Kidney (tissue), 14 donors: ENCODE measurements around the gene HOXB3. TPM values are rescaled to one million over a fixed set of nuclear protein-coding genes. Genes with fewer than 3 reads are reported as not detected.

ENCODE experiments used
- DNase-seq, 5 donors: peaks; one replicate each; pipeline ENCODE4 v3.0.0-alpha.2; 2013 to 2020
- FAIRE-seq: peaks from 2 replicates; lab custom pipeline; 2012; peaks lifted over from hg19 to GRCh38; lab: Jason Lieb, UNC
- H3K27ac ChIP-seq, 2 donors: one replicate each; pipeline ENCODE4 v1.7.0; 2013; ENCODE audit warnings: low read depth in 2 of 2, low read length in 2 of 2, inconsistent platforms in 1 of 2
- H3K27me3 ChIP-seq: one replicate; pipeline ENCODE4 v1.7.1; 2013; ENCODE audit warnings: low read length, inconsistent platforms; ENCODE audit not compliant: control insufficient read depth, insufficient read depth
- H3K36me3 ChIP-seq, 3 donors: one replicate each; pipeline versions ENCODE4 v1.7.0 to v1.7.1; 2013; ENCODE audit warnings: low read length in 3 of 3, control low read depth in 1 of 3, inconsistent platforms in 1 of 3; ENCODE audit not compliant: insufficient read depth in 3 of 3, control insufficient read depth in 2 of 3
- H3K4me1 ChIP-seq, 3 donors: one replicate each; pipeline versions ENCODE4 v1.7.0 to v1.7.1; 2013; ENCODE audit warnings: low read length in 3 of 3, inconsistent platforms in 1 of 3, low read depth in 1 of 3; ENCODE audit not compliant: control insufficient read depth in 2 of 3, insufficient read depth in 2 of 3
- H3K4me3 ChIP-seq, 3 donors: one replicate each; pipeline versions ENCODE4 v1.7.0 to v1.8.1; 2013; ENCODE audit warnings: low read length in 3 of 3, control low read depth in 1 of 3, inconsistent platforms in 1 of 3
- H3K9ac ChIP-seq, 3 donors: one replicate each; pipeline versions ENCODE4 v1.7.0 to v1.7.1; 2013; ENCODE audit warnings: low read length in 3 of 3, control low read depth in 1 of 3, inconsistent platforms in 1 of 3
- H3K9me3 ChIP-seq, 3 donors: one replicate each; pipeline versions ENCODE4 v1.7.0 to v1.7.1; 2013; ENCODE audit warnings: low read length in 3 of 3, control low read depth in 1 of 3, inconsistent platforms in 1 of 3; ENCODE audit not compliant: control insufficient read depth in 2 of 3, insufficient read depth in 1 of 3
- CTCF ChIP-seq: IDR thresholded peaks from 3 replicates; pipeline ENCODE4 v1.5.1; 2012; ENCODE audit warnings: mild to moderate bottlenecking, moderate library complexity, borderline replicate concordance; ENCODE audit not compliant: insufficient read depth; ENCODE audit errors: extremely low read depth
- intact Hi-C: fragments of 100-400 bp; cut with DNase I; formaldehyde crosslinking; loops from one replicate; pipeline ENCODE4 v1.11.1; 2022
- polyA plus RNA-seq: library from polyadenylated mRNA; stranded (reverse); fragments of 350-450 nt; fragmentation: Illumina TruSeq; extraction: RNeasy Lipid Tissue Mini Kit (QIAGEN cat#74804); gene quantifications from one replicate; pipeline ENCODE4 v1.2.3, GENCODE V29; 2014; ENCODE audit warnings: low read depth, low replicate concordance; ENCODE audit not compliant: insufficient read depth
- total RNA-seq: library from RNA; stranded (reverse); fragmentation: NEBNext Ultra II Directional; extraction: Animal tissue kit (Norgen Biotek cat#: 25700); gene quantifications from one replicate; pipeline ENCODE4 v1.2.1, GENCODE V29; 2021
- donor health status: control.
- donor health status: control.
- donor health status: control.
- donor health status: control.
- donor health status: control.
- donor health status: DM: yes; HTN: yes; CAD: no.
- donor health status: Normal renal cell carcinoma (clear cell type).

Gene HOXB3
- total and polyA plus RNA-seq, 2 donors from 2014 or later = 12.1 to 99.0 TPM

DNA sequence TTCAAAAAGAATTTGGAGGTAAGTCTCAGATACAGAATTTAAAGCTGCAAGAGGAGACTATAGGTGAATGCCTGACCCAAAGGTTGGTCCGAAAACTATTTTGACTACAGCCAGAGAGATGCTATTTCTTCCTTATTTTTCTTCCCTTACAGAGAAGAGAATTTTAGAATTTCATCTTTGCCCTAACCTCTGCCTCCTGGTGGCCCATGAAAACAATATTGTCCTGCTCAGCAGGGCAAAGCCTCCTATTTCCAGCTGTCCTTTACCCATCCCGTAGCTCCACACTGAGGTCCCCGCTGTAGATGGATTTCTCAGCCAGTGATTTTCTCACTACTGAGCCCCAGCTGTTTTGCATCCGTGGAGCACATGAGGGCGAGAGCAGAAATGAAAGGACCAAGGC, 83.8 kb downstream of the HOXB3 start:
- Histone ChIP-seq H3K27me3 (no peaks in the 10 kb centered on the region), H3K4me1 (no peaks in the 10 kb centered on the region), H3K9me3 (no peaks in the 10 kb centered on the region), H3K9ac (no peak overlapping the region), H3K36me3 (no peaks in the 10 kb centered on the region), H3K27ac (no peak overlapping the region), H3K4me3 (no peak overlapping the region)
- FAIRE-seq (no peak), DNase-seq (no peak)
- TF ChIP-seq CTCF = no peak
- intact Hi-C loops = no loop called here

GRCh38 chr17:48505788-48506187, 84.3 kb downstream of the HOXB3 start:
- Histone ChIP-seq H3K27me3 (no peaks in the 10 kb centered on the region), H3K4me1 (no peaks in the 10 kb centered on the region), H3K9me3 (no peaks in the 10 kb centered on the region), H3K9ac (no peak overlapping the region), H3K4me3 (no peak overlapping the region), H3K27ac (no peak overlapping the region), H3K36me3 (no peaks in the 10 kb centered on the region)
- DNase-seq (no peak), FAIRE-seq (no peak)
- intact Hi-C loops = no loop called here
- no peak for TF ChIP-seq CTCF

- no peak for DNase-seq
- H3K4me1 ChIP-seq = no peaks in the 10 kb centered on the region
- TF ChIP-seq CTCF = no peak
- no peak overlapping the region for H3K4me3 ChIP-seq
- H3K27ac ChIP-seq = no peak overlapping the region
- H3K9ac ChIP-seq = no peak overlapping the region
- no peaks in the 10 kb centered on the region for H3K27me3 ChIP-seq
- no peak for FAIRE-seq
- intact Hi-C loops = no loop called here
- H3K36me3 ChIP-seq = no peaks in the 10 kb centered on the region
- no peaks in the 10 kb centered on the region for H3K9me3 ChIP-seq
Measured at GRCh38 chr17:48504953-48505352, 85.1 kb downstream of the HOXB3 start.

DNA sequence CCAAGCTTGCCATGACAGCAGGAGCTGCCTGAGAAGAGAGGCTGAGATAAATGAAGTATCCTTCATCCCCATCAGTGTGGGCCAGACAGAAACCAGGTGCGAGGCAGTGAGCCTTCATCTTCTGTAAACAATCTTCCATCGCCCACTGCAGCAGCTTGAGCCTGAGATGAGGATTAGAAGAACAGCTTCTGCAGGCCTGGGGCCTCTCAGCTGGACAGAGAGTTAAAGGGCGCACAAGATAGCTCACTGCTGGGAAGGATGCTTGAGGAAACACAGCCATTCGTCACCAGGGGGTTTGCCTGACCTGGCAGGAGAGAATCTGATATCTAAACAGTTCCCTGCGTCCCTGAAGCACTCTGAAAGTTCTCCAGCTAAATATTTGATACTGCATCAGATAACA, 86.3 kb downstream of the HOXB3 start:
- H3K4me3 ChIP-seq = no peak overlapping the region
- no peak overlapping the region for H3K9ac ChIP-seq
- intact Hi-C loops = no loop called here
- TF ChIP-seq CTCF = no peak
- H3K9me3 ChIP-seq = no peaks in the 10 kb centered on the region
- no peak overlapping the region for H3K27ac ChIP-seq
- peaks cover 0 to under 1% (median 0%) of the 10 kb centered on the region in 3 donors for H3K4me1 ChIP-seq
- no peaks in the 10 kb centered on the region for H3K27me3 ChIP-seq
- FAIRE-seq (no peak), DNase-seq (peak in 4 of 5 donors; percentile 63 to 82 (median 74))
- no peaks in the 10 kb centered on the region for H3K36me3 ChIP-seq
